LNCaP clone FGC (cell line): ENCODE data around the gene ELAC1.
"Not testable (repeated sequence)": the region's sequence is repeated elsewhere in the genome, so short reads cannot be mapped to it uniquely, and the experiment has no call there.

Experiments used
- DNase-seq: peaks from one replicate; pipeline ENCODE4 v3.0.0-alpha.2; 2011; ENCODE audit warnings: low read depth
- H3K4me3 ChIP-seq: 2 replicates; pipeline ENCODE4 v1.5.1; 2011; ENCODE audit warnings: mild to moderate bottlenecking, low read depth, low read length, control low read depth
- CTCF ChIP-seq: IDR thresholded peaks from 2 replicates; pipeline ENCODE4 v1.5.1; 2012; ENCODE audit warnings: mild to moderate bottlenecking; ENCODE audit not compliant: control insufficient read depth, insufficient read depth; ENCODE audit errors: extremely low read depth

The ELAC1 gene

GRCh38 chr18:50934545-50935211 is 33.2 kb upstream of the ELAC1 start:
- DNase-seq, result no peak
- TF ChIP-seq CTCF, result no peak
- H3K4me3 ChIP-seq, result no peak overlapping the region

GRCh38 chr18:50935493-50936191 is 32.2 kb upstream of the ELAC1 start:
- TF ChIP-seq CTCF, result no peak
- DNase-seq, result no peak
- H3K4me3 ChIP-seq, result no peak overlapping the region

- no peak overlapping the region for H3K4me3 ChIP-seq
- DNase-seq, result no peak
- no peak for TF ChIP-seq CTCF
These were observed 30.7 kb upstream of the ELAC1 start for GRCh38 chr18:50937183-50937582.

GRCh38 chr18:50938912-50939311 is 28.9 kb upstream of the ELAC1 start:
- no peak for DNase-seq
- no peak for TF ChIP-seq CTCF
- H3K4me3 ChIP-seq, result no peak overlapping the region

- no peak for TF ChIP-seq CTCF
- H3K4me3 ChIP-seq, result no peak overlapping the region
- DNase-seq, result no peak
These were observed 23.5 kb upstream of the ELAC1 start for GRCh38 chr18:50944245-50944932.

GRCh38 chr18:50945918-50946317 is 21.9 kb upstream of the ELAC1 start:
- not testable (repeated sequence) for H3K4me3 ChIP-seq, DNase-seq

GRCh38 chr18:50947899-50948298 is 19.9 kb upstream of the ELAC1 start:
- no peak for TF ChIP-seq CTCF

More at GRCh38 chr18:50947899-50948298, 19.9 kb upstream of the ELAC1 start:
- H3K4me3 ChIP-seq, result no peak overlapping the region
- DNase-seq, result no peak
